Osteocyte (in vitro differentiated cells): ENCODE data around the gene JTB. TPM values are rescaled to one million over a fixed set of nuclear protein-coding genes. Genes with fewer than 3 reads are reported as not detected.

Experiments used
- DNase-seq: peaks from one replicate; pipeline ENCODE4 v3.0.0; 2021; ENCODE audit warnings: mixed read lengths; ENCODE audit not compliant: unreplicated experiment; ENCODE audit errors: extremely low spot score
- H3K27ac Mint-ChIP-seq: one replicate; pipeline ENCODE4 v1.8.0; 2021; ENCODE audit warnings: mild to moderate bottlenecking, mixed read lengths; ENCODE audit not compliant: unreplicated experiment
- H3K27me3 Mint-ChIP-seq: one replicate; pipeline ENCODE4 v1.8.0; 2021; ENCODE audit warnings: mixed read lengths; ENCODE audit not compliant: unreplicated experiment
- H3K36me3 Mint-ChIP-seq: one replicate; pipeline ENCODE4 v1.8.0; 2021; ENCODE audit warnings: mixed read lengths; ENCODE audit not compliant: unreplicated experiment
- H3K4me1 Mint-ChIP-seq: one replicate; pipeline ENCODE4 v1.8.0; 2021; ENCODE audit warnings: mixed read lengths; ENCODE audit not compliant: unreplicated experiment
- H3K4me3 Mint-ChIP-seq: one replicate; pipeline ENCODE4 v1.8.0; 2021; ENCODE audit warnings: mild to moderate bottlenecking, moderate library complexity, mixed read lengths; ENCODE audit not compliant: unreplicated experiment
- H3K9me3 Mint-ChIP-seq: one replicate; pipeline ENCODE4 v1.8.0; 2021; ENCODE audit warnings: mixed read lengths; ENCODE audit not compliant: unreplicated experiment
- CTCF ChIP-seq: fragments of 200-600 bp; sonication (generic); IDR thresholded peaks from 2 replicates; pipeline ENCODE4 v1.5.0; 2021; ENCODE audit warnings: antibody characterized with exemption, mild to moderate bottlenecking, moderate library complexity
- total RNA-seq: library from RNA; stranded (reverse); gene quantifications from 2 replicates; pipeline ENCODE4 v1.2.1, GENCODE V29; 2021

JTB gene
- total RNA-seq, 1 donor from 2014 or later, result 143 TPM

GRCh38 chr1:153932156-153933131 is 45.0 kb downstream of the JTB start:
- TF ChIP-seq CTCF, result no peak
- Mint-ChIP-seq H3K4me3 (no peak overlapping the region), H3K4me1 (peaks cover 9% of the 10 kb centered on the region), H3K9me3 (no peaks in the 10 kb centered on the region), H3K27me3 (no peaks in the 10 kb centered on the region), H3K27ac (no peak overlapping the region), H3K36me3 (peaks cover 16% of the 10 kb centered on the region)
- DNase-seq, result no peak

GRCh38 chr1:153929981-153930948 is 47.2 kb downstream of the JTB start:
- no peak overlapping the region for H3K4me3 Mint-ChIP-seq
- H3K27ac Mint-ChIP-seq, result no peak overlapping the region
- no peaks in the 10 kb centered on the region for H3K9me3 Mint-ChIP-seq
- peaks cover 9% of the 10 kb centered on the region for H3K4me1 Mint-ChIP-seq
- no peak for TF ChIP-seq CTCF
- DNase-seq, result no peak
- no peaks in the 10 kb centered on the region for H3K27me3 Mint-ChIP-seq
- peaks cover 5% of the 10 kb centered on the region for H3K36me3 Mint-ChIP-seq

- no peaks in the 10 kb centered on the region for H3K27me3 Mint-ChIP-seq
These were observed 48.0 kb downstream of the JTB start for GRCh38 chr1:153929426-153929825.

GRCh38 chr1:153928791-153929341 is 48.6 kb downstream of the JTB start:
- no peak for TF ChIP-seq CTCF
- no peak for DNase-seq
- Mint-ChIP-seq H3K4me1 (peaks cover 9% of the 10 kb centered on the region), H3K9me3 (no peaks in the 10 kb centered on the region), H3K36me3 (peaks cover 5% of the 10 kb centered on the region), H3K27me3 (no peaks in the 10 kb centered on the region), H3K4me3 (no peak overlapping the region), H3K27ac (peak overlapping the region; percentile 6)

More at GRCh38 chr1:153929426-153929825, 48.0 kb downstream of the JTB start:
- DNase-seq, result no peak
- H3K36me3 Mint-ChIP-seq, result peaks cover 5% of the 10 kb centered on the region
- H3K27ac Mint-ChIP-seq, result peak overlapping the region; percentile 6
- H3K4me3 Mint-ChIP-seq, result no peak overlapping the region
- TF ChIP-seq CTCF, result no peak
- H3K9me3 Mint-ChIP-seq, result no peaks in the 10 kb centered on the region
- peaks cover 9% of the 10 kb centered on the region for H3K4me1 Mint-ChIP-seq
